GM12878 (cell line): ENCODE data around the gene NISCH. TPM values are rescaled to one million over a fixed set of nuclear protein-coding genes. Genes with fewer than 3 reads are reported as not detected.

Source experiments
- ATAC-seq: fragments of 200-7000 bp; cut with Tn5 transposase; 3 replicates; pipeline ENCODE4 v1.9.1; 2020; ENCODE audit warnings: mild to moderate bottlenecking, moderate library complexity
- BruUV-seq: library from RNA; stranded (reverse); fragments of 400-500 nt; replicated peaks from 2 replicates; lab custom pipeline; 2021; lab: Mats Ljungman, UMichigan
- CTCF ChIA-PET: fragments of 300-600 bp; sonication (Branson Sonifier 250); formaldehyde crosslinking; extraction: SDS; loops from one replicate; lab custom pipeline; 2021; ENCODE audit warnings: inconsistent platforms; lab: Yijun Ruan, JAX
- POLR2A ChIA-PET: fragments of 350-600 bp; formaldehyde crosslinking; extraction: SDS; loops from one replicate; lab custom pipeline; 2021; ENCODE audit warnings: inconsistent platforms; lab: Charles Lee
- RAD21 ChIA-PET: fragments of 300-600 bp; sonication (Branson Sonifier 250); formaldehyde crosslinking; loops from one replicate; lab custom pipeline; 2023; ENCODE audit warnings: antibody characterized with exemption; ENCODE audit not compliant: unreplicated experiment; lab: Charles Lee
- SMC1A ChIA-PET: fragments of 300-600 bp; sonication (Branson Sonifier 250); formaldehyde crosslinking; loops from one replicate; lab custom pipeline; 2023; ENCODE audit not compliant: unreplicated experiment, uncharacterized antibody; lab: Charles Lee
- DNase-seq: peaks from one replicate; pipeline ENCODE4 v3.0.0-alpha.2; 2011; ENCODE audit warnings: low read depth, low spot score
- FAIRE-seq: peaks from 3 replicates; lab custom pipeline; 2011; peaks lifted over from hg19 to GRCh38; lab: Jason Lieb, UNC
- H2AFZ ChIP-seq: 2 replicates; pipeline ENCODE4 v1.6.0; 2011; ENCODE audit warnings: low read depth, low read length, control low read depth; ENCODE audit not compliant: control insufficient read depth
- H3K27ac ChIP-seq: 2 replicates; pipeline ENCODE4 v1.5.1; 2011; ENCODE audit warnings: control low read depth; ENCODE audit not compliant: control insufficient read depth, insufficient read depth
- H3K27me3 ChIP-seq, 2 experiments: replicated peaks in 1 of 2; 2 replicates each; pipeline versions ENCODE4 v1.6.0 to v1.6.1; 2011; ENCODE audit warnings: low read length in 1 of 2; ENCODE audit not compliant: control insufficient read depth in 2 of 2, insufficient read depth in 2 of 2
- H3K36me3 ChIP-seq, 2 experiments: 2 replicates each; pipeline ENCODE4 v1.5.1; 2011; ENCODE audit warnings: low read length in 1 of 2; ENCODE audit not compliant: control insufficient read depth in 2 of 2, insufficient read depth in 2 of 2
- H3K4me1 ChIP-seq: 2 replicates; pipeline ENCODE4 v1.6.1; 2011; ENCODE audit warnings: mild to moderate bottlenecking, low read length, moderate library complexity, mixed read lengths; ENCODE audit not compliant: control insufficient read depth, insufficient read depth
- H3K4me2 ChIP-seq: 2 replicates; pipeline ENCODE4 v1.6.0; 2011; ENCODE audit warnings: control low read depth; ENCODE audit not compliant: control insufficient read depth, insufficient read depth
- H3K4me3 ChIP-seq: fragments of 200-600 bp; sonication (generic); 2 replicates; pipeline ENCODE4 v1.5.1; 2016
- H3K79me2 ChIP-seq: 2 replicates; pipeline ENCODE4 v1.6.0; 2011; ENCODE audit warnings: low read length; ENCODE audit not compliant: control insufficient read depth, insufficient read depth
- H3K9ac ChIP-seq: 2 replicates; pipeline ENCODE4 v1.8.0; 2011; ENCODE audit warnings: low read length, control low read depth, mixed read lengths; ENCODE audit not compliant: control insufficient read depth, insufficient read depth
- H3K9me3 ChIP-seq: replicated peaks from 3 replicates; pipeline ENCODE4 v1.5.1; 2011; ENCODE audit warnings: mild to moderate bottlenecking, low read length; ENCODE audit not compliant: control insufficient read depth, insufficient read depth
- H4K20me1 ChIP-seq: 2 replicates; pipeline ENCODE4 v1.6.0; 2011; ENCODE audit not compliant: control insufficient read depth, insufficient read depth
- CREM ChIP-seq: IDR thresholded peaks from 2 replicates; pipeline ENCODE4 v1.6.1; 2014; ENCODE audit warnings: antibody characterized with exemption, low read depth
- EGR1 ChIP-seq, 2 experiments: IDR thresholded peaks; 1 replicate in 1 of 2; 2 replicates in 1 of 2; pipeline ENCODE4 v1.6.1; 2011 to 2012; ENCODE audit warnings: low read depth in 2 of 2, low read length in 2 of 2, borderline replicate concordance in 1 of 2, mild to moderate bottlenecking in 1 of 2, moderate library complexity in 1 of 2
- JUNB ChIP-seq: IDR thresholded peaks from 2 replicates; pipeline ENCODE4 v1.6.1; 2016; ENCODE audit warnings: antibody characterized with exemption, mild to moderate bottlenecking
- LARP7 ChIP-seq: fragments of 450-650 bp; IDR thresholded peaks from 2 replicates; pipeline ENCODE4 v1.6.1; 2017; ENCODE audit warnings: mild to moderate bottlenecking
- MXI1 ChIP-seq: fragments of 150-350 bp; IDR thresholded peaks from 2 replicates; pipeline ENCODE4 v1.6.1; 2011; ENCODE audit warnings: low read depth, mild to moderate bottlenecking, inconsistent platforms, low read length, improper control_type of control experiment
- NBN ChIP-seq: fragments of 450-650 bp; IDR thresholded peaks from 2 replicates; pipeline ENCODE4 v1.6.1; 2016
- NR2C2 ChIP-seq: IDR thresholded peaks from 2 replicates; pipeline ENCODE4 v1.6.1; 2011; ENCODE audit warnings: borderline replicate concordance, low read depth; ENCODE audit not compliant: control insufficient read depth, insufficient read length
- NRF1 ChIP-seq: conservative IDR thresholded peaks from 2 replicates; pipeline ENCODE4 v1.6.1; 2011; ENCODE audit warnings: mild to moderate bottlenecking, low read depth, low read length, improper control_type of control experiment
- TCF3 ChIP-seq: IDR thresholded peaks from 2 replicates; pipeline ENCODE4 v1.6.1; 2012; ENCODE audit warnings: low read depth, mild to moderate bottlenecking, low read length, borderline replicate concordance; ENCODE audit not compliant: insufficient read depth
- YBX1 ChIP-seq: fragments of 450-650 bp; IDR thresholded peaks from 2 replicates; pipeline ENCODE4 v1.6.1; 2016; ENCODE audit warnings: antibody characterized with exemption
- ZNF274 ChIP-seq: IDR thresholded peaks from one replicate; pipeline ENCODE4 v1.8.0; 2011; ENCODE audit not compliant: insufficient read length, insufficient read depth
- WGBS: methylation state at CpG from one replicate; pipeline ENCODE4 v1.1.6; 2016; ENCODE audit warnings: low lambda C conversion rate; ENCODE audit not compliant: insufficient replicate concordance, insufficient coverage; ENCODE audit errors: missing lambda C conversion rate; 5-methylcytosine and 5-hydroxymethylcytosine counted together
- in situ Hi-C: fragments of 300-500 bp; cut with MboI; formaldehyde crosslinking; loops from 9 replicates; pipeline ENCODE4 v1.14.3; 2018; ENCODE audit warnings: mixed read lengths
- intact Hi-C: fragments of 100-400 bp; cut with micrococcal nuclease; formaldehyde crosslinking; loops from one replicate; pipeline ENCODE4 v1.14.2; 2022; ENCODE audit not compliant: unreplicated experiment
- polyA plus RNA-seq, 11 experiments: library from polyadenylated mRNA; depleted of rRNA in 4 of 11; unstranded in 6 of 11; stranded (reverse) in 5 of 11; fragments of >200 nt; fragmentation: Nextera tagmentation in 4 of 11; fragmentation: Illumina TruSeq in 1 of 11; extraction: Ambion mirVana in 4 of 11; extraction: Trizol in 1 of 11; gene quantifications; 1 replicate in 1 of 11; 2 replicates in 10 of 11; pipeline versions ENCODE4 v1.2.1 to v1.2.3, GENCODE V29; 2011 to 2016; ENCODE audit warnings: inconsistent platforms in 2 of 11, missing spikeins in 2 of 11, low read depth in 1 of 11
- total RNA-seq, 4 experiments: library from RNA; depleted of rRNA in 3 of 4; stranded (reverse); fragments of >200 nt in 3 of 4; fragmentation: Illumina TruSeq in 1 of 4; extraction: Trizol in 1 of 4; gene quantifications; 2 replicates each; pipeline versions ENCODE4 v1.2.1 to v1.2.3, GENCODE V29; 2013 to 2021
- TF ChIP-seq, protein P1 (sequence below): fragments of 450-650 bp; IDR thresholded peaks from 2 replicates; pipeline ENCODE4 v1.6.1; 2016; ENCODE audit warnings: mild to moderate bottlenecking, moderate library complexity, borderline replicate concordance
- TF ChIP-seq, protein P2 (sequence below): IDR thresholded peaks from 2 replicates; pipeline ENCODE4 v1.6.1; 2011; ENCODE audit warnings: borderline replicate concordance, low read depth, mild to moderate bottlenecking, moderate library complexity, low read length; ENCODE audit not compliant: insufficient read depth, poor library complexity, severe bottlenecking
- TF ChIP-seq, protein P3 (sequence below): fragments of 450-650 bp; IDR thresholded peaks from 2 replicates; pipeline ENCODE4 v1.6.1; 2016; ENCODE audit warnings: mild to moderate bottlenecking

The NISCH gene
- total and polyA plus RNA-seq, 10 of the 15 experiments (the other 5 are each of a cell fraction or from before 2014, with no cell fraction given) = 0.76 to 52.5 (median 24.6) TPM

DNA sequence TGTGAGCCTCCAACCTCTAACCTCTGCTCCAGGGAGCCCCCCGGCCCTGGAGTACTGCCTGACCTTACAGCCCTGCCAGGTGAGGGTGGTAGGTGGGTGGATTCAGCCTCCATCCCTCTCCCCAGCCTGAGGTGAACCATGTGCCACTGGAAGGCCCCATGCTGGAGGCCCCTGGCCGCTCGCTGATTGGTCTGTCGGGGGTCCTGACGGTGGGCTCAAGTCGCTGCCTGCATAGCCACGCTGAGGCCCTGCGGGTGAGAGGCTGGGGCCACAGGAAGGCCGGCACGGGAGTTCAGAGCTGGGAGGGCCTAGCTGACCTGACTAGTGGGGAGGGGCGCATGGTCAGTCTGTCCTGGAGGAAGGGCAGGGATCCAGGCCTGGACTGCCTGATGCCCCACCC, 59.2 kb downstream of the NISCH start (continued):
- TF ChIP-seq, protein P1, sequence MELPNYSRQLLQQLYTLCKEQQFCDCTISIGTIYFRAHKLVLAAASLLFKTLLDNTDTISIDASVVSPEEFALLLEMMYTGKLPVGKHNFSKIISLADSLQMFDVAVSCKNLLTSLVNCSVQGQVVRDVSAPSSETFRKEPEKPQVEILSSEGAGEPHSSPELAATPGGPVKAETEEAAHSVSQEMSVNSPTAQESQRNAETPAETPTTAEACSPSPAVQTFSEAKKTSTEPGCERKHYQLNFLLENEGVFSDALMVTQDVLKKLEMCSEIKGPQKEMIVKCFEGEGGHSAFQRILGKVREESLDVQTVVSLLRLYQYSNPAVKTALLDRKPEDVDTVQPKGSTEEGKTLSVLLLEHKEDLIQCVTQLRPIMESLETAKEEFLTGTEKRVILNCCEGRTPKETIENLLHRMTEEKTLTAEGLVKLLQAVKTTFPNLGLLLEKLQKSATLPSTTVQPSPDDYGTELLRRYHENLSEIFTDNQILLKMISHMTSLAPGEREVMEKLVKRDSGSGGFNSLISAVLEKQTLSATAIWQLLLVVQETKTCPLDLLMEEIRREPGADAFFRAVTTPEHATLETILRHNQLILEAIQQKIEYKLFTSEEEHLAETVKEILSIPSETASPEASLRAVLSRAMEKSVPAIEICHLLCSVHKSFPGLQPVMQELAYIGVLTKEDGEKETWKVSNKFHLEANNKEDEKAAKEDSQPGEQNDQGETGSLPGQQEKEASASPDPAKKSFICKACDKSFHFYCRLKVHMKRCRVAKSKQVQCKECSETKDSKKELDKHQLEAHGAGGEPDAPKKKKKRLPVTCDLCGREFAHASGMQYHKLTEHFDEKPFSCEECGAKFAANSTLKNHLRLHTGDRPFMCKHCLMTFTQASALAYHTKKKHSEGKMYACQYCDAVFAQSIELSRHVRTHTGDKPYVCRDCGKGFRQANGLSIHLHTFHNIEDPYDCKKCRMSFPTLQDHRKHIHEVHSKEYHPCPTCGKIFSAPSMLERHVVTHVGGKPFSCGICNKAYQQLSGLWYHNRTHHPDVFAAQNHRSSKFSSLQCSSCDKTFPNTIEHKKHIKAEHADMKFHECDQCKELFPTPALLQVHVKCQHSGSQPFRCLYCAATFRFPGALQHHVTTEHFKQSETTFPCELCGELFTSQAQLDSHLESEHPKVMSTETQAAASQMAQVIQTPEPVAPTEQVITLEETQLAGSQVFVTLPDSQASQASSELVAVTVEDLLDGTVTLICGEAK = no peak
- TF ChIP-seq MXI1 = no peak
- TF ChIP-seq, protein P2, sequence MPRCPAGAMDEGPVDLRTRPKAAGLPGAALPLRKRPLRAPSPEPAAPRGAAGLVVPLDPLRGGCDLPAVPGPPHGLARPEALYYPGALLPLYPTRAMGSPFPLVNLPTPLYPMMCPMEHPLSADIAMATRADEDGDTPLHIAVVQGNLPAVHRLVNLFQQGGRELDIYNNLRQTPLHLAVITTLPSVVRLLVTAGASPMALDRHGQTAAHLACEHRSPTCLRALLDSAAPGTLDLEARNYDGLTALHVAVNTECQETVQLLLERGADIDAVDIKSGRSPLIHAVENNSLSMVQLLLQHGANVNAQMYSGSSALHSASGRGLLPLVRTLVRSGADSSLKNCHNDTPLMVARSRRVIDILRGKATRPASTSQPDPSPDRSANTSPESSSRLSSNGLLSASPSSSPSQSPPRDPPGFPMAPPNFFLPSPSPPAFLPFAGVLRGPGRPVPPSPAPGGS = no peak
- TF ChIP-seq, all 136 proteins: peak for 0

DNA sequence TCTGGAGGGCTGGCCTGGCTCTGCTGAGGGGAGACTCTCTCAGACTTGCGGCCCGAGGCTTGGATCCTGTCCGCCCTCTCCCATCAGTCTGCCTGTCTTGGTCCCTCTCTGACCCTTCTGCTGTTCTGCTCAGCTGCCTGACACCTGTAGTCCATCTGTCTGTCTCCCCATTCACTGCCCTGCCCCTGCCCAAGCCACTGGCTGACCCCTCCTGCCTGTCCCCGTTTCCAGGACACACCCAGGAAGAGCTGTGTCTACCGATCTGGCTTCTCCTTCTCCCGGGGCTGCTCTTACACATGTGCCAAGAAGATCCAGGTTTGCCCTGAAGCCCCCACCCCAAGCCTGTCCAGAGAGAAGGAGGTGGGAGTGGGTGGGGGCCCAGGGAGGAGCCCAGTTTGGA, 59.8 kb downstream of the NISCH start:
- no peaks in the 10 kb centered on the region for H4K20me1 ChIP-seq
- H2AFZ ChIP-seq = no peak overlapping the region
- H3K4me1 ChIP-seq = no peaks in the 10 kb centered on the region
- no peak overlapping the region for H3K27ac ChIP-seq
- no peaks in the 10 kb centered on the region; a peak in 2 of 4 replicates for H3K27me3 ChIP-seq
- POLR2A ChIA-PET = no interaction called here
- TF ChIP-seq LARP7 (no peak), TCF3 (no peak), NRF1 (no peak), EGR1 (IDR thresholded peaks at IDR 0.05; ENCODE audit: borderline replicate concordance in 1 of 2, low read depth in 2 of 2, low read length in 2 of 2) (no peak), JUNB (no peak), MXI1 (no peak), CREM (no peak), NBN (no peak), ZNF274 (no peak), NR2C2 (no peak), YBX1 (no peak)
- TF ChIP-seq, protein P3, sequence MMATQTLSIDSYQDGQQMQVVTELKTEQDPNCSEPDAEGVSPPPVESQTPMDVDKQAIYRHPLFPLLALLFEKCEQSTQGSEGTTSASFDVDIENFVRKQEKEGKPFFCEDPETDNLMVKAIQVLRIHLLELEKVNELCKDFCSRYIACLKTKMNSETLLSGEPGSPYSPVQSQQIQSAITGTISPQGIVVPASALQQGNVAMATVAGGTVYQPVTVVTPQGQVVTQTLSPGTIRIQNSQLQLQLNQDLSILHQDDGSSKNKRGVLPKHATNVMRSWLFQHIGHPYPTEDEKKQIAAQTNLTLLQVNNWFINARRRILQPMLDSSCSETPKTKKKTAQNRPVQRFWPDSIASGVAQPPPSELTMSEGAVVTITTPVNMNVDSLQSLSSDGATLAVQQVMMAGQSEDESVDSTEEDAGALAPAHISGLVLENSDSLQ = no peak
- in situ Hi-C loops = no loop called here
- intact Hi-C loops = no loop called here
- FAIRE-seq (no peak), ATAC-seq (no peak), DNase-seq (no peak)
- SMC1A ChIA-PET = no interaction called here
- no peak overlapping the region for H3K4me2 ChIP-seq
- H3K9me3 ChIP-seq = no peaks in the 10 kb centered on the region
- RAD21 ChIA-PET = no interaction called here
- BruUV-seq = no TSS peak
- WGBS = 42% methylated on average over 6 of the region's 6 CpGs
- H3K9ac ChIP-seq = no peak overlapping the region
- CTCF ChIA-PET = no interaction called here
- no peaks in the 10 kb centered on the region for H3K79me2 ChIP-seq
- H3K36me3 ChIP-seq = no peaks in the 10 kb centered on the region
- H3K4me3 ChIP-seq = no peak overlapping the region
